ENCODE results near the gene RPS8. TPM values are rescaled to one million over a fixed set of nuclear protein-coding genes. Genes with fewer than 3 reads are reported as not detected.
A peak's percentile ranks its signal among the peaks of the same experiment; 100 is the strongest.

RPS8 gene
- total and polyA plus RNA-seq, 8 donors, result 843 to 1,938 (median 1,366) TPM

- peaks cover 0 to 18% (median 9%) of the 10 kb centered on the region in 3 donors for H3K36me3 ChIP-seq
- H3K4me1 ChIP-seq, result peaks cover 0 to 24% (median 4%) of the 10 kb centered on the region in 3 donors
- intact Hi-C loops (cut with DNase I), result no loop called here
- no peak overlapping the region for H3K4me3 ChIP-seq
- WGBS, 2 donors, result 94 to 95% methylated on average over 6 of the region's 6 CpGs
- no peak for FAIRE-seq
- no peak for TF ChIP-seq CTCF (IDR thresholded peaks at IDR 0.05)
- no peak overlapping the region for H3K27ac ChIP-seq
- no peak for ATAC-seq
- peak in 1 of 6 donors; percentile 17 for DNase-seq
- no peaks in the 10 kb centered on the region for H3K27me3 ChIP-seq
- H3K9me3 ChIP-seq, result no peaks in the 10 kb centered on the region
These were observed 3.6 kb downstream of the RPS8 start for GRCh38 chr1:44778705-44779576.

GRCh38 chr1:44780583-44781121 lies 5.3 kb downstream of the RPS8 start:
- intact Hi-C loops (cut with DNase I), result no loop called here
- 90 to 91% methylated on average over 14 of the region's 14 CpGs for WGBS, 2 donors
- Histone ChIP-seq H3K27me3 (no peaks in the 10 kb centered on the region), H3K27ac (no peak overlapping the region), H3K4me1 (peaks cover 0 to 21% (median 4%) of the 10 kb centered on the region in 3 donors), H3K9me3 (no peaks in the 10 kb centered on the region), H3K4me3 (no peak overlapping the region), H3K36me3 (peaks cover 0 to 18% (median 9%) of the 10 kb centered on the region in 3 donors)
- no peak for FAIRE-seq
- DNase-seq, result peak in 2 of 6 donors; percentile 5 to 15
- no peak for ATAC-seq
- TF ChIP-seq CTCF (IDR thresholded peaks at IDR 0.05), result no peak

GRCh38 chr1:44783697-44784093 lies 8.4 kb downstream of the RPS8 start:
- Histone ChIP-seq H3K9me3 (no peaks in the 10 kb centered on the region), H3K4me3 (peak overlapping the region in 2 of 4 donors; percentile 37 to 47), H3K27ac (no peak overlapping the region), H3K27me3 (no peaks in the 10 kb centered on the region), H3K4me1 (peaks cover 0 to 10% (median 0%) of the 10 kb centered on the region in 3 donors), H3K36me3 (peaks cover 0 to 5% (median under 1%) of the 10 kb centered on the region in 3 donors)
- FAIRE-seq (no peak), DNase-seq (peak in 1 of 6 donors; percentile 62), ATAC-seq (peak in 1 of 4 donors; percentile 6)
- intact Hi-C loops (cut with DNase I), result no loop called here
- WGBS, 2 donors, result 40 to 41% methylated on average over 8 of the region's 8 CpGs
- no peak for TF ChIP-seq CTCF (IDR thresholded peaks at IDR 0.05)

- no peaks in the 10 kb centered on the region for H3K9me3 ChIP-seq
- H3K27me3 ChIP-seq, result no peaks in the 10 kb centered on the region
- DNase-seq (peak in 3 of 6 donors; percentile 40 to 78 (median 53)), FAIRE-seq (no peak), ATAC-seq (peak; percentile 14 to 31 (median 19))
- intact Hi-C loops (cut with DNase I), result loop anchor here in 1 of 3 donors (5.0 kb wide), 2 partner anchors 58 to 228 kb away; partner anchors contain the start of genes HECTD3, PTCH2 and UROD
- no peak overlapping the region for H3K27ac ChIP-seq
- peak overlapping the region; percentile 23 to 47 (median 34) for H3K4me3 ChIP-seq
- peaks cover 0 to 10% (median 0%) of the 10 kb centered on the region in 3 donors for H3K4me1 ChIP-seq
- 14% methylated on average over 50 to 71 of the region's 71 CpGs for WGBS, 2 donors
- H3K36me3 ChIP-seq, result no peaks in the 10 kb centered on the region
- TF ChIP-seq CTCF (IDR thresholded peaks at IDR 0.05), result no peak
These were observed 9.0 kb downstream of the RPS8 start for GRCh38 chr1:44784094-44785028.
